Measurements from ENCODE around the gene TRIM2. TPM values are rescaled to one million over a fixed set of nuclear protein-coding genes. Genes with fewer than 3 reads are reported as not detected.

TRIM2 gene
- total RNA-seq, 4 donors from 2014 or later: 71.8 to 124 (median 95.3) TPM

GRCh38 chr4:153166716-153167501, 37.3 kb upstream of the TRIM2 start:
- Histone ChIP-seq H3K36me3 (no peaks in the 10 kb centered on the region), H3K27ac (no peak overlapping the region), H3K4me1 (no peaks in the 10 kb centered on the region), H3K4me3 (no peak overlapping the region), H3K9me3 (no peaks in the 10 kb centered on the region), H3K27me3 (no peaks in the 10 kb centered on the region)
- intact Hi-C loops (cut with DNase I; ENCODE audit: low total_unique reads): no loop called here
- 43 to 50% methylated on average over 5 of the region's 5 CpGs for WGBS, 2 donors (ENCODE audit: low coverage in 1 of 2)
- TF ChIP-seq POLR2A (IDR thresholded peaks at IDR 0.05) (no peak), CTCF (IDR thresholded peaks at IDR 0.05) (no peak), EP300 (IDR thresholded peaks at IDR 0.05; ENCODE audit: low read depth) (no peak), POLR2AphosphoS5 (IDR thresholded peaks at IDR 0.05) (no peak)
- DNase-seq: no peak
- in situ Hi-C loops (cut with MboI; ENCODE audit: low pct_ligation_motif_present in 1 of 4, low pct_unique_long_range_greater_than_20kb in 1 of 4, low sequenced_read_pairs in 3 of 4): no loop called here

GRCh38 chr4:153169776-153170175, 34.5 kb upstream of the TRIM2 start:
- Histone ChIP-seq H3K27me3 (no peaks in the 10 kb centered on the region), H3K4me1 (no peaks in the 10 kb centered on the region), H3K36me3 (no peaks in the 10 kb centered on the region), H3K9me3 (no peaks in the 10 kb centered on the region), H3K4me3 (no peak overlapping the region), H3K27ac (no peak overlapping the region)
- TF ChIP-seq POLR2AphosphoS5 (IDR thresholded peaks at IDR 0.05): no peak
- TF ChIP-seq POLR2A (IDR thresholded peaks at IDR 0.05): no peak
- no peak for TF ChIP-seq CTCF (IDR thresholded peaks at IDR 0.05)
- TF ChIP-seq EP300 (IDR thresholded peaks at IDR 0.05; ENCODE audit: low read depth): no peak
- WGBS, 2 donors (ENCODE audit: low coverage in 1 of 2): 64 to 80% methylated on average over 5 to 8 of the region's 8 CpGs
- intact Hi-C loops (cut with DNase I; ENCODE audit: low total_unique reads) (no loop called here), in situ Hi-C loops (cut with MboI; ENCODE audit: low pct_ligation_motif_present in 1 of 4, low pct_unique_long_range_greater_than_20kb in 1 of 4, low sequenced_read_pairs in 3 of 4) (no loop called here)
- no peak for DNase-seq

GRCh38 chr4:153170407-153170806, 33.8 kb upstream of the TRIM2 start:
- Histone ChIP-seq H3K27me3 (no peaks in the 10 kb centered on the region), H3K27ac (no peak overlapping the region), H3K9me3 (no peaks in the 10 kb centered on the region), H3K4me3 (no peak overlapping the region), H3K4me1 (no peaks in the 10 kb centered on the region), H3K36me3 (no peaks in the 10 kb centered on the region)
- intact Hi-C loops (cut with DNase I; ENCODE audit: low total_unique reads) (no loop called here), in situ Hi-C loops (cut with MboI; ENCODE audit: low pct_ligation_motif_present in 1 of 4, low pct_unique_long_range_greater_than_20kb in 1 of 4, low sequenced_read_pairs in 3 of 4) (no loop called here)
- no peak for DNase-seq
- no peak for TF ChIP-seq CTCF (IDR thresholded peaks at IDR 0.05)
- no peak for TF ChIP-seq EP300 (IDR thresholded peaks at IDR 0.05; ENCODE audit: low read depth)
- no peak for TF ChIP-seq POLR2AphosphoS5 (IDR thresholded peaks at IDR 0.05)
- TF ChIP-seq POLR2A (IDR thresholded peaks at IDR 0.05): no peak
- 76 to 91% methylated on average over 2 of the region's 2 CpGs for WGBS, 2 donors (ENCODE audit: low coverage in 1 of 2)

- Histone ChIP-seq H3K36me3 (no peaks in the 10 kb centered on the region), H3K27ac (no peak overlapping the region), H3K27me3 (no peaks in the 10 kb centered on the region), H3K9me3 (no peaks in the 10 kb centered on the region), H3K4me3 (no peak overlapping the region), H3K4me1 (no peaks in the 10 kb centered on the region)
- intact Hi-C loops (cut with DNase I; ENCODE audit: low total_unique reads) (no loop called here), in situ Hi-C loops (cut with MboI; ENCODE audit: low pct_ligation_motif_present in 1 of 4, low pct_unique_long_range_greater_than_20kb in 1 of 4, low sequenced_read_pairs in 3 of 4) (no loop called here)
- DNase-seq: no peak
- 94% methylated on average over 2 to 22 of the region's 22 CpGs for WGBS, 2 donors (ENCODE audit: low coverage in 1 of 2)
- no peak for TF ChIP-seq POLR2A (IDR thresholded peaks at IDR 0.05)
- TF ChIP-seq CTCF (IDR thresholded peaks at IDR 0.05): no peak
- TF ChIP-seq POLR2AphosphoS5 (IDR thresholded peaks at IDR 0.05): no peak
- TF ChIP-seq EP300 (IDR thresholded peaks at IDR 0.05; ENCODE audit: low read depth): no peak
These were observed 29.2 kb upstream of the TRIM2 start for GRCh38 chr4:153174821-153175567.

All from transverse colon (tissue), 4 donors.